DND-41 (cell line): ENCODE results near the gene ODAD4.

Experiments used
- ATAC-seq: fragments of 200-7000 bp; cut with Tn5 transposase; 3 replicates; pipeline ENCODE4 v1.9.1; 2021; ENCODE audit warnings: low read depth; ENCODE audit not compliant: insufficient read depth
- DNase-seq: peaks from one replicate; pipeline ENCODE4 v3.0.0-alpha.2; 2020
- H2AFZ ChIP-seq: 2 replicates; pipeline ENCODE4 v1.6.0; 2012; ENCODE audit warnings: low read depth, low read length
- H3K27ac ChIP-seq: 2 replicates; pipeline ENCODE4 v1.5.1; 2012; ENCODE audit warnings: low read length, inconsistent platforms
- H3K27me3 ChIP-seq: fragments of 200-600 bp; sonication (generic); 2 replicates; pipeline ENCODE4 v1.6.0; 2012; ENCODE audit warnings: low read length, mild to moderate bottlenecking, inconsistent platforms; ENCODE audit not compliant: insufficient read depth, poor library complexity
- H3K36me3 ChIP-seq: 2 replicates; pipeline ENCODE4 v1.5.1; 2012; ENCODE audit warnings: low read length, inconsistent platforms; ENCODE audit not compliant: insufficient read depth
- H3K4me1 ChIP-seq: 2 replicates; pipeline ENCODE4 v1.5.1; 2012; ENCODE audit warnings: mild to moderate bottlenecking, low read length; ENCODE audit not compliant: insufficient read depth
- H3K4me2 ChIP-seq: 2 replicates; pipeline ENCODE4 v1.6.0; 2012; ENCODE audit warnings: mild to moderate bottlenecking, moderate library complexity, low read length, inconsistent platforms; ENCODE audit not compliant: insufficient read depth
- H3K4me3 ChIP-seq, 2 experiments: fragments of 200-600 bp in 1 of 2; shearing (Covaris generic) in 1 of 2; 2 replicates each; pipeline ENCODE4 v1.5.1; 2012 to 2016; ENCODE audit warnings: inconsistent platforms in 2 of 2, low read length in 2 of 2, mild to moderate bottlenecking in 2 of 2, low read depth in 1 of 2, moderate library complexity in 1 of 2
- H3K79me2 ChIP-seq: 2 replicates; pipeline ENCODE4 v1.6.0; 2012; ENCODE audit warnings: low read length, inconsistent platforms; ENCODE audit not compliant: insufficient read depth
- H3K9ac ChIP-seq: 2 replicates; pipeline ENCODE4 v1.6.0; 2012; ENCODE audit warnings: low read depth, mild to moderate bottlenecking, inconsistent platforms, low read length, moderate library complexity
- H3K9me3 ChIP-seq: 2 replicates; pipeline ENCODE4 v1.5.1; 2012; ENCODE audit warnings: low read length, moderate library complexity, mild to moderate bottlenecking, inconsistent platforms; ENCODE audit not compliant: insufficient read depth, severe bottlenecking
- H4K20me1 ChIP-seq: 2 replicates; pipeline ENCODE4 v1.6.0; 2012; ENCODE audit warnings: low read length; ENCODE audit not compliant: insufficient read depth
- EZH2 ChIP-seq: IDR thresholded peaks from 3 replicates; pipeline ENCODE4 v1.6.1; 2012; ENCODE audit warnings: borderline replicate concordance, low read depth, mild to moderate bottlenecking, moderate library complexity, low read length, inconsistent platforms; ENCODE audit not compliant: severe bottlenecking
- TF ChIP-seq, protein P1 (sequence below): IDR thresholded peaks from 2 replicates; pipeline ENCODE4 v1.5.1; 2012; ENCODE audit warnings: borderline replicate concordance, low read length, moderate library complexity, mild to moderate bottlenecking; ENCODE audit not compliant: poor library complexity, severe bottlenecking; ENCODE audit errors: extremely low read depth

The ODAD4 gene

DNA sequence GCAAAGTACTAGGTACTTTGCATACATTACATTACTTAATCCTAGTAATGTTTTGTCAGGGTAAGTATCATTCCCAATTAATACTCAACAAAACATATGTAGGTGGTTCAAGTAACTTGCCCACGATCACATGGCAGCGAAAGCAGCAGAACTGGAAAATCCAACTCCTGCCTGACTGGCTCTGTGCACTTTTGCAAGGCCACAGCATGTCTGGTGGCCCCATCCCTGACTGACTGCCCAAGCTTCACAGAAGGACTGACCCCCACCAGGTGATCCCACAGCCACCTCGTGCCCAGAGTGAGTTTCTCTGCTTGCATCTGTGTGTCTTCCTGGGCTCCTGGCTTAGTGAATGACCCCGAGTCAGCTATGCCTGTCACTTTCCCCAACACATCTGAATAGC, 47.6 kb downstream of the ODAD4 start:
- no peak for ATAC-seq
- Histone ChIP-seq H4K20me1 (peaks cover 32% of the 10 kb centered on the region), H3K36me3 (peaks cover 91% of the 10 kb centered on the region), H3K4me1 (no peaks in the 10 kb centered on the region), H3K4me2 (no peak overlapping the region), H3K4me3 (no peak overlapping the region), H3K9ac (no peak overlapping the region), H3K27ac (no peak overlapping the region), H2AFZ (no peak overlapping the region), H3K9me3 (no peaks in the 10 kb centered on the region), H3K79me2 (peaks cover 17% of the 10 kb centered on the region), H3K27me3 (no peaks in the 10 kb centered on the region)
- DNase-seq: no peak
- TF ChIP-seq EZH2: no peak
- TF ChIP-seq, protein P1, sequence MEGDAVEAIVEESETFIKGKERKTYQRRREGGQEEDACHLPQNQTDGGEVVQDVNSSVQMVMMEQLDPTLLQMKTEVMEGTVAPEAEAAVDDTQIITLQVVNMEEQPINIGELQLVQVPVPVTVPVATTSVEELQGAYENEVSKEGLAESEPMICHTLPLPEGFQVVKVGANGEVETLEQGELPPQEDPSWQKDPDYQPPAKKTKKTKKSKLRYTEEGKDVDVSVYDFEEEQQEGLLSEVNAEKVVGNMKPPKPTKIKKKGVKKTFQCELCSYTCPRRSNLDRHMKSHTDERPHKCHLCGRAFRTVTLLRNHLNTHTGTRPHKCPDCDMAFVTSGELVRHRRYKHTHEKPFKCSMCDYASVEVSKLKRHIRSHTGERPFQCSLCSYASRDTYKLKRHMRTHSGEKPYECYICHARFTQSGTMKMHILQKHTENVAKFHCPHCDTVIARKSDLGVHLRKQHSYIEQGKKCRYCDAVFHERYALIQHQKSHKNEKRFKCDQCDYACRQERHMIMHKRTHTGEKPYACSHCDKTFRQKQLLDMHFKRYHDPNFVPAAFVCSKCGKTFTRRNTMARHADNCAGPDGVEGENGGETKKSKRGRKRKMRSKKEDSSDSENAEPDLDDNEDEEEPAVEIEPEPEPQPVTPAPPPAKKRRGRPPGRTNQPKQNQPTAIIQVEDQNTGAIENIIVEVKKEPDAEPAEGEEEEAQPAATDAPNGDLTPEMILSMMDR: no peak

DNA sequence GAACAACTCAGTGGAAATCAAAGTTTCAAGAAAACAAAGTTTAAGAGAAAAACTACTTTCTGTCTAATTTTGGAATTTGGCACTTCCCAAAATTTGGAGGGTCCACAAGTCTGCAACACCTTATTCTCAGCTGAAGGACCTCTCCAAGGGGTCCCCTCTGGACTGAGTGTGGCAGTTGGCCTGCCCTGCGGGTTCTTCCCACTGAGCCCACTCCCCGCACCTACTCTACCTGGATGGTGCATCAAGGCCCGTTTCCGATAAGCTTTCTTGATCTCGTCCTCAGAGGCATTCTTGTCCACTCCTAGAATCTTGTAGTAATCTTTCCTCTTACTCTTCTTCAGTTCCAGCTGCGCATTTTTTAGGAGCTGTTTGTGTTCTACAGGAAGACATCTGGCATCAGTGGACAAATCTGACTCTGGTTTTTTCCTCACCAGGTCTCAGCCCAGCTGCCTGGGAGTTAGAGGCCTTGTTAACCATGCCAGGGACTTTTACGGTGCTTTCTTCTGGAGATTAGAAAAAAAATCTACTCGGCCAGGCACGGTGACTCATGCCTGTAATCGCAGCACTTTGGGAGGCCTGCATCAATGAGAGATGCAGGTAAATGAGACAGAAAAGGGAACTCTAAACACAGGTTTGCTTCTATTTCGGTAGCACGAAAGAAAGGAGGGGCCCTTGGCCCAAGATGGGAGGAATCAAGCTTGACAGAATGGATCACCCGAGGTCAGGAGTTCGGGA, 51.8 kb downstream of the ODAD4 start:
- TF ChIP-seq, protein P1: no peak
- no peak for TF ChIP-seq EZH2
- H3K27ac ChIP-seq: no peak overlapping the region
- no peak for ATAC-seq
- no peak overlapping the region for H3K4me2 ChIP-seq
- H3K36me3 ChIP-seq: peaks cover 89% of the 10 kb centered on the region
- H4K20me1 ChIP-seq: 0 out of 2 replicates have a peak, but pooled peaks cover 5% of the 10 kb centered on the region
- H3K79me2 ChIP-seq: no peaks in the 10 kb centered on the region
- no peak overlapping the region for H2AFZ ChIP-seq
- H3K4me3 ChIP-seq: no peak overlapping the region
- no peaks in the 10 kb centered on the region for H3K27me3 ChIP-seq
- H3K9me3 ChIP-seq: no peaks in the 10 kb centered on the region
- H3K4me1 ChIP-seq: no peaks in the 10 kb centered on the region
- no peak overlapping the region for H3K9ac ChIP-seq
- no peak for DNase-seq

DNA sequence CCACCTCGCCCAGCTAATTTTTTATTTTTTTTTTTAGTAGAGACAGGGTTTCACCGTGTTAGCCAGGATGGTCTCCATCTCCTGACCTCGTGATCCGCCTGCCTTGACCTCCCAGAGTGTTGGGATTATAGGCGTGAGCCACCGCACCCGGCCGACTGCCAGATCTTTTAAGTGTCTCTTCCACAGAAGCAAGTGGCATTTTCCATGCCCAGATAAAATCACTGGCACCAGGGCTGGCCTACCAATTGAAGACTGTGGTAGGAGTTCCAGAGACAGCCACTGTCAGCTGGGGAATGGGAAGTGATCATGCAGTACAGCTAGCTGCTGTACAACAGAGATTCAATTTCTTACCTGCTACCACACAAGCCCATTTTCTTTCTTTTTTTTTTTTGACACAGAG, 54.0 kb downstream of the ODAD4 start:
- Histone ChIP-seq H3K36me3 (peaks cover 96% of the 10 kb centered on the region), H3K79me2 (no peaks in the 10 kb centered on the region), H2AFZ (no peak overlapping the region), H3K9ac (no peak overlapping the region), H3K4me3 (no peak overlapping the region), H3K27me3 (no peaks in the 10 kb centered on the region), H4K20me1 (0 out of 2 replicates have a peak, but pooled peaks cover 2% of the 10 kb centered on the region), H3K4me2 (no peak overlapping the region), H3K9me3 (no peaks in the 10 kb centered on the region), H3K27ac (no peak overlapping the region), H3K4me1 (no peaks in the 10 kb centered on the region)
- ATAC-seq (no peak), DNase-seq (no peak)
- TF ChIP-seq EZH2: no peak
- TF ChIP-seq, protein P1: no peak
